Psoas muscle (tissue), 8 donors: ENCODE measurements around the gene C13orf46. TPM values are rescaled to one million over a fixed set of nuclear protein-coding genes. Genes with fewer than 3 reads are reported as not detected.

Experiments
- ATAC-seq, 4 donors: fragments of 200-7000 bp; cut with Tn5 transposase; one replicate each; pipeline ENCODE4 v1.9.1; 2020; ENCODE audit warnings: moderate library complexity in 3 of 4, mild to moderate bottlenecking in 2 of 4
- DNase-seq, 2 donors: peaks; one replicate each; pipeline ENCODE4 v3.0.0-alpha.2; 2020
- H3K27ac ChIP-seq: fragments of 200-600 bp; one replicate; pipeline ENCODE4 v1.8.0; 2022
- H3K27me3 ChIP-seq, 3 donors: fragments of 200-600 bp in 1 of 3; one replicate each; pipeline versions ENCODE4 v1.6.1 to v1.8.0; 2013 to 2022; ENCODE audit warnings: low read length in 2 of 3, mild to moderate bottlenecking in 2 of 3, moderate library complexity in 1 of 3; ENCODE audit not compliant: insufficient read depth in 3 of 3
- H3K36me3 ChIP-seq, 2 donors: fragments of 200-600 bp in 1 of 2; one replicate each; pipeline versions ENCODE4 v1.6.1 to v1.8.0; 2013 to 2022; ENCODE audit warnings: low read depth in 1 of 2, mild to moderate bottlenecking in 1 of 2, moderate library complexity in 1 of 2; ENCODE audit not compliant: insufficient read depth in 1 of 2
- H3K4me1 ChIP-seq: fragments of 200-600 bp; one replicate; pipeline ENCODE4 v1.8.0; 2022
- H3K4me3 ChIP-seq: fragments of 200-600 bp; one replicate; pipeline ENCODE4 v1.8.0; 2022; ENCODE audit warnings: mild to moderate bottlenecking
- H3K9me3 ChIP-seq: fragments of 200-600 bp; one replicate; pipeline ENCODE4 v1.8.0; 2022
- WGBS, 3 donors: extraction: QIAGEN DNeasy Blood & Tissue Kit; methylation state at CpG; one replicate each; pipeline versions ENCODE4 v1.1.6 to v1.1.7; 2013; 5-methylcytosine and 5-hydroxymethylcytosine counted together
- intact Hi-C, 2 donors: fragments of 100-400 bp; cut with DNase I; formaldehyde crosslinking; loops; one replicate each; pipeline versions ENCODE4 v1.11.0 to v1.14.2; 2022
- polyA plus RNA-seq, 3 donors: library from polyadenylated mRNA; stranded (reverse); fragments of 200-250 nt; gene quantifications; one replicate each; pipeline ENCODE4 v1.2.3, GENCODE V29; 2013
- total RNA-seq, 4 donors: library from RNA; stranded (reverse); fragmentation: NEBNext Ultra II Directional in 2 of 4; extraction: Animal tissue kit (Norgen Biotek cat#: 25700) in 2 of 4; gene quantifications; one replicate each; pipeline versions ENCODE4 v1.2.1 to v1.2.4, GENCODE V29; 2021 to 2023
- TF ChIP-seq, protein P1 (sequence below): fragments of 200-600 bp; IDR thresholded peaks from one replicate; pipeline ENCODE4 v1.8.0; 2022; ENCODE audit warnings: antibody characterized with exemption
- donor health status: healthy with polysubstance abuse.
- donor health status: DM: no; HTN: no; CAD: no; lungs with moderate emphysema.
- donor health status: Bipolar disorder and iron deficiency.
- donor health status: healthy.
- donor health status: DM: yes; HTN: yes; CAD: no.
- donor health status: DM: no; HTN: no; CAD: no.
- donor health status: DM: no; HTN: no; CAD: no.
- donor health status: DM: yes; HTN: yes; CAD: no.

C13orf46 gene
- total and polyA plus RNA-seq, 7 donors = 0.14 to 2.5 (median 0.57) TPM; not detected in 1

DNA sequence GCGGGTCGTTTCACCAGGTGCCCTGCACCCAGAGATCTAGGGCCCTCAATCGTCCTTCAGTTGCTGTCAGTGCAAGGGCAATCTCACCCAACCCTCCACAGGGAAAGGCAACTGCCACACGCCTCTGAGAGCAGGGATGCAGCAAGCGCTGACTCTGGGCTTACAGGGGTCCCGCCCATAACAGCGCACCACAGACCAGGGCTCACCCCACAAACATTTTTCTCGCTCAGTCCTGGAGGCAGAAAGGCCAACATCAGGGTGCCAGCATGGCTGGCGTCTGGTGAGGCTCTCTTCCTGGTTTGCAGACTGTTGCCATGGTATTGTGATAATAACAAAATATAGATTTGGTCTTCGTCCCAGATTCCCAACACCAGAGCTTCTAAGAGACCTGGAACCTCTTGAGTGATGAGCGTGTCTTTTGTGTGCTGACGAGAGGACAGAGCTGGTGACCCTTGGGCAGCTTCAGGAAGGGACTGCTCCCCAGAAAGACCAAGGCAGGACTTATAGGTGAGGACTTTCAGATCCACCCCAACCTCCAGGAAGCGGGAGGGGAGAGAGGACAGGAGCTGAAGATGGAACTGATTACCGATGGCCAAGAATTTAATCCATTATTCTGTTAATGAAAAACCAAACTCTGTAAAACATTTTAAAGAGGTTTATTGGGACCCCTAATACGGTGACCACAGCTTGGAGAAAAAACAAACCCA, 51.3 kb downstream of the C13orf46 start:
- peak in 1 of 2 donors; percentile 12 for DNase-seq
- WGBS, 3 donors = 76 to 83% (median 82%) methylated on average over 15 of the region's 15 CpGs
- intact Hi-C loops = loop anchor here in 1 of 2 donors (10.0 kb wide), 1 partner anchor 58 kb away; the partner anchor contains the start of gene GAS6

DNA sequence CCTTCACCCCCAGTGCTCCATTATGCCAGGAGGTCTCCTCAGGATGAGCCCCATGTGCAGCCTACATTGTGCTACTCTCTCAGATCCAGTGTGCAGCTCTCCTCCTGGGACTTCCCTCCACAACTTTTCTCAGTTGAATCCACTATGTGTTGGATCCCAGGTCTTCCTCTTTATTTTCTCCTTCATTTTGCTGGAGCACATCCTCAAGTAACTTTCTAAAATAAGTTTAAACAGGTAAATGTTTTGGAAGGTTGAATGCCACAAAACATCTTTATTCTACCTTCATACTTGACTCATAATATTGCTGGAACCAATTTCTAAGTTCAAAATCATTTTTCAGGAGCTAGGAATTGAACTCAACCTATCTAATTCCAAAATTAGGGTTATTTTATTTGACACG, 52.1 kb downstream of the C13orf46 start:
- no peak overlapping the region for H3K27ac ChIP-seq

More for the DNA sequence above, 51.3 kb downstream of the C13orf46 start:
- H3K9me3 ChIP-seq = peaks cover 6% of the 10 kb centered on the region
- no peak overlapping the region for H3K27ac ChIP-seq
- TF ChIP-seq, protein P1, sequence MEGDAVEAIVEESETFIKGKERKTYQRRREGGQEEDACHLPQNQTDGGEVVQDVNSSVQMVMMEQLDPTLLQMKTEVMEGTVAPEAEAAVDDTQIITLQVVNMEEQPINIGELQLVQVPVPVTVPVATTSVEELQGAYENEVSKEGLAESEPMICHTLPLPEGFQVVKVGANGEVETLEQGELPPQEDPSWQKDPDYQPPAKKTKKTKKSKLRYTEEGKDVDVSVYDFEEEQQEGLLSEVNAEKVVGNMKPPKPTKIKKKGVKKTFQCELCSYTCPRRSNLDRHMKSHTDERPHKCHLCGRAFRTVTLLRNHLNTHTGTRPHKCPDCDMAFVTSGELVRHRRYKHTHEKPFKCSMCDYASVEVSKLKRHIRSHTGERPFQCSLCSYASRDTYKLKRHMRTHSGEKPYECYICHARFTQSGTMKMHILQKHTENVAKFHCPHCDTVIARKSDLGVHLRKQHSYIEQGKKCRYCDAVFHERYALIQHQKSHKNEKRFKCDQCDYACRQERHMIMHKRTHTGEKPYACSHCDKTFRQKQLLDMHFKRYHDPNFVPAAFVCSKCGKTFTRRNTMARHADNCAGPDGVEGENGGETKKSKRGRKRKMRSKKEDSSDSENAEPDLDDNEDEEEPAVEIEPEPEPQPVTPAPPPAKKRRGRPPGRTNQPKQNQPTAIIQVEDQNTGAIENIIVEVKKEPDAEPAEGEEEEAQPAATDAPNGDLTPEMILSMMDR = no peak
- peaks cover 0 to 3% (median 0%) of the 10 kb centered on the region in 3 donors for H3K27me3 ChIP-seq
- no peaks in the 10 kb centered on the region for H3K36me3 ChIP-seq
- H3K4me3 ChIP-seq = no peak overlapping the region
- H3K4me1 ChIP-seq = peaks cover 20% of the 10 kb centered on the region
- no peak for ATAC-seq

DNA sequence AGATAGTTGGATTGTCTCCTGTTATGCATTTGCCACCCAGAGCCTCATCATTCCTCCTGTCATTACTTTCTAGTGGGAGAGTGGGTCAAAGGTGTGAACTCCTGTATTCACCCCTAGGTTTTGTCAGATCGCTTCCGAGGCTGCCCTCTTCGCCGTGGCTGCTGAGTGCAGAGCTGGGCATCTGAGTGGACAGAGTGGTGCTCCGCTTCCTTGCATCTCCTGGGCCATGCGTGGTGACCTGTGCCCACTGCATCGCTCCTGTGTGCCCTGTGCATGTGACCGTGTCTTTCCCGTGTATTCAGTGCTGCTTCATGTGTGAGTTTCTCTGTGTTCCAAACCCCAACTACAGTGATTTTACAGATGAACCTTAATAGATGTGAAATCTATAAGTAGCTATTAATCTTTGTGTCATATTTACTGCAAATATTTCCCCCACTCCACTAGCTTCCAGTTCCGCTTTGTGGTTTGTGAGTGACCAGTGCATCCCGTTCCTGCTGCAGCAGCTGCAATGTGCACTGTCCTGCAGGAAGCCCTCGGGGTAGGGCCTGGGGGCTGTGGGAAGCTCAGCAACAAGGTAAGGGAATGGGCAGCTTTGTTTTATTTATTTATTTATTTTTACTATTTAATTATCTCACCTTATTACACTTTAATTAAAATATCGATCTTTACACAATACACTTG, 53.1 kb downstream of the C13orf46 start:
- Histone ChIP-seq H3K27ac (no peak overlapping the region), H3K9me3 (peaks cover 6% of the 10 kb centered on the region), H3K4me3 (no peak overlapping the region), H3K4me1 (peaks cover 2% of the 10 kb centered on the region), H3K27me3 (peaks cover 0 to 10% (median 6%) of the 10 kb centered on the region in 3 donors), H3K36me3 (no peaks in the 10 kb centered on the region)
- ATAC-seq (no peak), DNase-seq (no peak)
- TF ChIP-seq, protein P1 = no peak
- 94 to 97% (median 96%) methylated on average over 13 of the region's 13 CpGs for WGBS, 3 donors
- intact Hi-C loops = loop anchor here in 1 of 2 donors (10.0 kb wide), 1 partner anchor 56 kb away; the partner anchor contains the start of gene GAS6

More for the DNA sequence above, 52.1 kb downstream of the C13orf46 start:
- Histone ChIP-seq H3K27me3 (peaks cover 0 to 10% (median 3%) of the 10 kb centered on the region in 3 donors), H3K36me3 (no peaks in the 10 kb centered on the region), H3K4me3 (no peak overlapping the region), H3K9me3 (peaks cover 6% of the 10 kb centered on the region), H3K4me1 (peaks cover 12% of the 10 kb centered on the region)
- DNase-seq = no peak
- TF ChIP-seq, protein P1 = no peak
- WGBS, 3 donors = 68 to 85% (median 71%) methylated on average over 1 of the region's 1 CpG
- intact Hi-C loops = loop anchor here in 1 of 2 donors (10.0 kb wide), 1 partner anchor 57 kb away; the partner anchor contains the start of gene GAS6
- ATAC-seq = no peak

DNA sequence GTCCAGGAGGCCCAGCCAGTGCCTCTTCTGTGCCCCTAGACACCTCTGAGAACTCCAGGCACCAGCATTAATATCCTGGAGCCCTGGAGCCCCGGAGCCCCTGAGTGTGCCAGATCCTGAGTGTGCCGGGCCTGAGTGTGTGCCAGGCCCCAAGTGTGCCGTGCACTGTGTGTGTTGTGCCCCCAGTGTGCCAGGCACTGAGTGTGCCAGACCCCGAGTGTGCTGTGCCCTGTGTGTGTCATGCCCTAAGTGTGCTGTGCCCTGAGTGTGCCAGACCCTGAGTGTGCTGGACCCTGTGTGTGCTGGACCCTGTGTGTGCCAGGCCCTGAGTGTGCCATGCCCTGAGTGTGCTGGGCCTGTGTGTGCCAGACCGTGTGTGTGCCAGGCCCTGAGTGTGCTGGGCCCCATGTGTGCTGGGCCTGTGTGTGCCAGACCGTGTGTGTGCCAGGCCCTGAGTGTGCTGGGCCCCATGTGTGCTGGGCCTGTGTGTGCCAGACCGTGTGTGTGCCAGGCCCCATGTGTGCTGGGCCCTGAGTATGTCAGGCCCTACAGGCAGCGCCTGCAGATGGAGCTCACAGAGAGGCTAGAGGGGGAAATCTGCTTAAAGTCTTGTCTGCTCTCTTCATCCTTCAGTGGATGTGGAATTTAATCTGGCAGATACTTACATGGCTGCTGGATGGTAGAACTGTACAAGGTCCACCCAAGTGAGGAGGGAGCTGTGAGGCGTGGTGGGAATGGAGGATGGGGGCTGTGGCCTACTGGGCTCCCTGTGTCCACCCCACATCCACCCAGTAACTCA, 53.9 kb downstream of the C13orf46 start:
- DNase-seq (no peak), ATAC-seq (no peak)
- no peaks in the 10 kb centered on the region for H3K36me3 ChIP-seq
- peaks cover 6% of the 10 kb centered on the region for H3K9me3 ChIP-seq
- peaks cover 0 to 10% (median 6%) of the 10 kb centered on the region in 3 donors for H3K27me3 ChIP-seq
- WGBS, 3 donors = 75 to 85% (median 82%) methylated on average over 9 of the region's 9 CpGs
- intact Hi-C loops = loop anchor here in 1 of 2 donors (10.0 kb wide), 1 partner anchor 55 kb away; the partner anchor contains the start of gene GAS6
- H3K27ac ChIP-seq = no peak overlapping the region
- no peaks in the 10 kb centered on the region for H3K4me1 ChIP-seq
- TF ChIP-seq, protein P1 = no peak
- H3K4me3 ChIP-seq = no peak overlapping the region
